Measurements from ENCODE around the gene BTBD17. TPM values are rescaled to one million over a fixed set of nuclear protein-coding genes. Genes with fewer than 3 reads are reported as not detected.

Gene BTBD17
- total and polyA plus RNA-seq, 2 of the 8 experiments (the other 6 are each of a cell fraction or from before 2014, with no cell fraction given): 7.0 to 14.8 TPM

DNA sequence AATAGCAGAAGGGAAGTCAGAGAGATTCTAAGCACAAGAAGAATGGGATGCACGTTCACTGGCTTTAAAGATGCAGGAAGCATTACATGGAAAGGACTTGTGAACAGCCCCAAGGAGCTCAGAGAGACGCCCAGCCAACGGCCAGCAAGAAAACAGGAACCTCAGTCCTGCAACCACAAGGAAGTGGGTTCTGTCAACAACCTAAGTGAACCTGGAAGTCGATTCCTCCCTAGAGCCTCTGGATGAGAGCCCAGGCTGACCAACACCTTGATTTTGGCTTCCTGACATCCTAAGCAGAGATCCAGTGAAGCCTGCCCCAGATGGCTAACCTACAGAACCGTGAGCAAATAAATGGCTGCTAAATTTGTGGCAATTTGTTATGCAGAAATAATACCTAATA is 30.1 kb upstream of the BTBD17 start (continued):
- TF ChIP-seq, protein P1, sequence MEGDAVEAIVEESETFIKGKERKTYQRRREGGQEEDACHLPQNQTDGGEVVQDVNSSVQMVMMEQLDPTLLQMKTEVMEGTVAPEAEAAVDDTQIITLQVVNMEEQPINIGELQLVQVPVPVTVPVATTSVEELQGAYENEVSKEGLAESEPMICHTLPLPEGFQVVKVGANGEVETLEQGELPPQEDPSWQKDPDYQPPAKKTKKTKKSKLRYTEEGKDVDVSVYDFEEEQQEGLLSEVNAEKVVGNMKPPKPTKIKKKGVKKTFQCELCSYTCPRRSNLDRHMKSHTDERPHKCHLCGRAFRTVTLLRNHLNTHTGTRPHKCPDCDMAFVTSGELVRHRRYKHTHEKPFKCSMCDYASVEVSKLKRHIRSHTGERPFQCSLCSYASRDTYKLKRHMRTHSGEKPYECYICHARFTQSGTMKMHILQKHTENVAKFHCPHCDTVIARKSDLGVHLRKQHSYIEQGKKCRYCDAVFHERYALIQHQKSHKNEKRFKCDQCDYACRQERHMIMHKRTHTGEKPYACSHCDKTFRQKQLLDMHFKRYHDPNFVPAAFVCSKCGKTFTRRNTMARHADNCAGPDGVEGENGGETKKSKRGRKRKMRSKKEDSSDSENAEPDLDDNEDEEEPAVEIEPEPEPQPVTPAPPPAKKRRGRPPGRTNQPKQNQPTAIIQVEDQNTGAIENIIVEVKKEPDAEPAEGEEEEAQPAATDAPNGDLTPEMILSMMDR (IDR thresholded peaks at IDR 0.05; ENCODE audit: control extremely low read depth in 1 of 3, insufficient read depth in 1 of 3, low read depth in 1 of 3, low read length in 3 of 3): no peak
- TF ChIP-seq NANOG (IDR thresholded peaks at IDR 0.05; ENCODE audit: insufficient read depth, low read depth, low read length, poor library complexity, severe bottlenecking): no peak
- no peak for TF ChIP-seq EP300 (IDR thresholded peaks at IDR 0.05; ENCODE audit: borderline replicate concordance in 1 of 2, low read depth in 2 of 2, low read length in 2 of 2)
- TF ChIP-seq SRF (IDR thresholded peaks at IDR 0.05; ENCODE audit: low read depth, low read length): no peak
- TF ChIP-seq CREB1 (IDR thresholded peaks at IDR 0.05): no peak
- TF ChIP-seq JUN (IDR thresholded peaks at IDR 0.05; ENCODE audit: low read depth, low read length): no peak
- TF ChIP-seq YY1 (IDR thresholded peaks at IDR 0.05; ENCODE audit: low read depth, low read length): no peak
- TF ChIP-seq SAP30 (IDR thresholded peaks at IDR 0.05; ENCODE audit: insufficient read depth, insufficient replicate concordance, low read length): no peak
